Vagina (tissue), 2 donors: Measurements from ENCODE around the gene FGFBP2.

Experiments used
- POLR2A ChIP-seq, 2 donors: fragments of 450-650 bp; IDR thresholded peaks; one replicate each; pipeline ENCODE4 v1.6.1; 2017; ENCODE audit warnings: antibody characterized with exemption in 2 of 2, mild to moderate bottlenecking in 2 of 2, moderate library complexity in 2 of 2
- TF ChIP-seq, protein P1 (sequence below), 3 experiments: fragments of 450-650 bp in 2 of 3; fragments of 200-600 bp in 1 of 3; sonication (generic) in 1 of 3; IDR thresholded peaks; one replicate each; pipeline ENCODE4 v1.5.1; 2017 to 2019; ENCODE audit warnings: antibody characterized with exemption in 3 of 3, mild to moderate bottlenecking in 2 of 3, moderate library complexity in 2 of 3

DNA sequence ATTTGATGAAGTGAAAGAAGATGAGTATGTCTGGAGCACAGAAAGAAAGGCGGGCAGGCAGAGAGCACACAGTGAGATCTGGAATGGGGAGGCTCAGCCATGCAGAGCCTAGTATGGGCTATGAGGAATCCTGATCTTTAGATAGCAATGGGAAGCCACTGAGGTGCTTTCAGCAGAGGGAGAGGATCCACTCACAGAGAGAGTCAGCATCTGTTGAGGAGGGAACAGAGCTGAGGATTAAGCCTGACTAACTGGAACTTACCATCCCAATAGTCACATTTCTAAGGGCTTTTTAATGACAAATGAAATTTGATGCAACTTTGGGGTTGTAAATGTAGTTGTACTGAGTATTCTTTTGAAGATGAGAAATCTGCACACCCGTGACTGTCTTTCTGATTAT lies 20.6 kb upstream of the FGFBP2 start:
- TF ChIP-seq, protein P1, sequence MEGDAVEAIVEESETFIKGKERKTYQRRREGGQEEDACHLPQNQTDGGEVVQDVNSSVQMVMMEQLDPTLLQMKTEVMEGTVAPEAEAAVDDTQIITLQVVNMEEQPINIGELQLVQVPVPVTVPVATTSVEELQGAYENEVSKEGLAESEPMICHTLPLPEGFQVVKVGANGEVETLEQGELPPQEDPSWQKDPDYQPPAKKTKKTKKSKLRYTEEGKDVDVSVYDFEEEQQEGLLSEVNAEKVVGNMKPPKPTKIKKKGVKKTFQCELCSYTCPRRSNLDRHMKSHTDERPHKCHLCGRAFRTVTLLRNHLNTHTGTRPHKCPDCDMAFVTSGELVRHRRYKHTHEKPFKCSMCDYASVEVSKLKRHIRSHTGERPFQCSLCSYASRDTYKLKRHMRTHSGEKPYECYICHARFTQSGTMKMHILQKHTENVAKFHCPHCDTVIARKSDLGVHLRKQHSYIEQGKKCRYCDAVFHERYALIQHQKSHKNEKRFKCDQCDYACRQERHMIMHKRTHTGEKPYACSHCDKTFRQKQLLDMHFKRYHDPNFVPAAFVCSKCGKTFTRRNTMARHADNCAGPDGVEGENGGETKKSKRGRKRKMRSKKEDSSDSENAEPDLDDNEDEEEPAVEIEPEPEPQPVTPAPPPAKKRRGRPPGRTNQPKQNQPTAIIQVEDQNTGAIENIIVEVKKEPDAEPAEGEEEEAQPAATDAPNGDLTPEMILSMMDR (IDR thresholded peaks at IDR 0.05) = no peak
- no peak for TF ChIP-seq POLR2A (IDR thresholded peaks at IDR 0.05)
